NCI-H1105 treated with DMSO at 0.1 percent for 48 hours (cell line): ENCODE measurements around the gene KIF21B.

Experiments
- DNase-seq: peaks from one replicate; lab custom pipeline; 2025; lab: John Stamatoyannopoulos, UW

KIF21B gene

DNA sequence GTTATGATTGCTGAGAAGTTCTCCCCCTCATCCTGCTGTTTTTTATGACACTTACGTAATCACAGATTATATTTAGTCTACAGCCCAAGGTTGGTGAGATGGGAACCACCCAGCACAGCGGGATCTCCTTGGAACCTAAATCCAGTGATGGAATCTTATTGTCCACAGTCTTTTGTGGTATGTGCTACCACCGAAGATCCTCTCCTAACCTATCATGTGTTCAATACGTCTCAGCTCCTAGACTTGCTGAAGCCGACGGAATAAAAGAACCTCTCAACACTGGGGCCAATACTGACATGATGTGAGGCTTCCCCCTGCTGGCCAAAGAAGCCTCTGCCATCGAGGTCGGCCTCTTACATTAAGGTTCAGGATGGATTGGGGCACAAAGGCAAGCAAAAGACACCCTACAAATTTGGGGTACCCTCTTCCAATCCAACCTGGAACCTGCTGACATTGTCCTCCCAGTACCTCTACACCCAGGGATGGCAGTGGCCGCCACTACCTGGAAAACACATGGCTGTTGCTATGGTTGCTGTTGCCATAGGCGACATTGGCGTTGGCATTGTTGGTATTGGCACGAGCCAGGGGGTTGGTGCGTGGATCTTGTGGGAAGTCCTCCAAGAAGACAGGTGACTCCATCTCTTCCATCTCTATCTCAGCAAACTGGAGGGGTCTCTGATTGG is 19.4 kb upstream of the KIF21B start:
- peak; percentile 65 for DNase-seq

DNA sequence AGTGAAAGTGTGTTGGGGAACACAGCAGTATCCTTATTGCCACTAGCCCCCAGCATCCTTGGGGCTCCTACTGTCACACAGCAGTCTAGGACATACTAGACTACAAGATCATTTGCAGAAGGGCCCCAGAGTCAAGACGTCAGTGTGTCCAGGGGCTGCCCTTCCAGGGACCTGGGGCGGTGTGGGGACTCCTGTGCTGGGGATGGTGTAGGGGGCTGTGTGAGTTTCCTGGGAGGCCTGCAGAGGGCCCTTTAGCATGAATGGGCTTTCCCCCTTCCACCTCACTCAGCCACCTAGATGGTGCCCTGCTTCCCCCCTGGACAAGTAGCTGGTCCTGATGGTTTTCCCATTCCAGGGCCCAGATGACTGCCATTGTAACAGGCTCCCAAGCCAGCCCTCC is 17.5 kb upstream of the KIF21B start:
- DNase-seq, result no peak

DNA sequence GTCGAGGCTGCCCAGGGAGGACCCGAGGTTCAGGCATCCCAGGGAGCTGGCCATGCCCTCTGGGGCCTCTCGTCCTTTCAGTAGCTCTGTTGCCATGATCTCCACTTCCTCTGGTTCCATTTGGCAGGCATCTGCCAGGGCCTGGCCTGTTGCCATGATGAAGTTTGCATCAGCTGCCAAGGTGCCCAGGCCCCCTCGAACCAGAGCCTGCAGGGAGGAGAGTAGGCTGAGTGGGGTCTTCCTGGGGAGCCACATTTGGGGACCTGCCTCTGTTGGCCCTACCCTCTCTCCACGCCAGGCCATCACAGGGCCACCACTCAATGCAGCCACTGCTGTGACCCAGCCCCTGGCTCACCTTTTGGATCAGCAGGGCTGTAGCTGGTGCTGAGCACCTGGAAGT is 16.4 kb upstream of the KIF21B start:
- no peak for DNase-seq

DNA sequence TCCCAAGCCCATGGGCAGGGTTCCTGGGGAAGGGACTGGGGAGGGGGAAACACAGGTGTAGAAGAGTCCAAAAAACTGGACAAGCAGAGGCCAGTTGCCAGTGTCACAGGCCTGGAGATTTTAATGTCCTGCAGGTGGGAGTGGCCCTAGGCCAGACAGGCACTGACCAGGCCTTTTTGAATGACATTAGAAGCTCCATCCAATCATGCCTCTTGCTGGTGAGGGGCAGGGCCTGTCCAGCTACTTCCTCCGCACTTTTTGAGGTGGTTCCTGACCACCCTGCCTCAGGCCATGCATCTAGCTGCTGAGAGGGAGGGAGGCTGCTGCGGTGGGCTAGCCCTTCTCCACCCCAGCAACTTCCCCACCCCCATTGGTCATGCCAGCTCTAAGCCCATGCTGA is 15.9 kb upstream of the KIF21B start:
- no peak for DNase-seq

DNA sequence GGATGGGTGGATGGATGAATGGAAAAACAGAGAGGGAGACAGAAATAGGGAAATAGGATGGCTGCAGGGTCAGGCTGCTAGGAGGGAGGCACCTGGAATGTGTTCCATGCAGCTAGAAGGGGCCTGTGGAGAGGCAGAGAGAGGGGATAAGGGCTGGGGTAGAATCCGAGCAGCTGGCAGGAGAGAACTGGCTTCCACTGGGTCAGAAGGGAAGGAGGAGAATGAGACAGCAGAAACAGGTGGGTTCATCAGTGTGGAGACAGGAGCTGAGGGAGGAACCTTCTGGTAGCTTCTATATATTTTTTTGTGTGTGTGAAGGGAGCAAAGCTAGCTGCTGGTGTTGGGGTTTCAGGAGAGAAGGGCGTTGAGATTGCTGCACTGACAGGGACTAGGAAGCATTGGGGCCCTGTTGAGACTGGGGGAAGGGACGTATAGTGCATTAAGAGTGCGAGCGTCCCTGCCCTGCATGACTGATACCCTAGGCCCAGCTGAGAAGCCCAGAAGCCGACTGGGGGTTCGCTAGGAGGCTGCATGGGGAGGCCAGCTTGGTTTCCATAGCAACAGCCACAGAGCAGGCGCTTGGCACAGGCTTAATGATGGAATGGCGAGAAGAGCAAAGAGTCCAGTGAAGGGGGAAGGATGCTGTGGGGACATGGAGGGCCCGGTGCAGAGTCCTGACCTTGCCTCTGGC is 14.8 kb upstream of the KIF21B start:
- DNase-seq, result no peak

DNA sequence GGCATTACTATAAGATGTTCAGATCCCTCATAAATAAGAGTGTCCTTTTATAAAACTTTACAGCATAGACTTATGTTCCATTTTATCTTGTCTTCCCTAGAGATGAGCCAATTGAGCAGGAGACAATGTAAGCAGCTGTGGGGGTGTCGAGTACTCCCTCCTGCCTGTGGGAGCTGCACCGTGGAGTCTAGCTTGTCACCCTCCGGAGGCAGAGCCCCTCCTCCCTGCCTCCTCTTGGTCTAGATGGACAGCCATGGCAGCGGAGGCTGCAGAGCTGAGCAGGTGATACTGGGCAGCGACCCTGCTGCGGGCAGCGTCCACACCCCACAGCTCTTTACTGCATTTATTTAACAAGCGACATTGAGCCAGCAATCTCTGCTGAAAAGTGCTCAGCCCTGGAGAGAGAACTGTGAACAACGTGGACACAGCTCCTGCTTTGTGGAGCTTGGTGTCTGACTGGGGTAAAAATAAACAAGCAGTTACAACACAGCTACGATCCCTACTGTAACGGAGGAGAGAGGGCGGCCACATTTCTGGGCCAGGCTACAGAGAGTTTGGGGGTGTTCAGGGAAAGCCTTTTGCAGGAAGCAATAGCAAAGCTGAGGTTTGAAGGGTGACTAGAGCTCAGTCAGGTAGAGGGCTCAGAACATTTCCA is 12.8 kb upstream of the KIF21B start:
- DNase-seq, result no peak

DNA sequence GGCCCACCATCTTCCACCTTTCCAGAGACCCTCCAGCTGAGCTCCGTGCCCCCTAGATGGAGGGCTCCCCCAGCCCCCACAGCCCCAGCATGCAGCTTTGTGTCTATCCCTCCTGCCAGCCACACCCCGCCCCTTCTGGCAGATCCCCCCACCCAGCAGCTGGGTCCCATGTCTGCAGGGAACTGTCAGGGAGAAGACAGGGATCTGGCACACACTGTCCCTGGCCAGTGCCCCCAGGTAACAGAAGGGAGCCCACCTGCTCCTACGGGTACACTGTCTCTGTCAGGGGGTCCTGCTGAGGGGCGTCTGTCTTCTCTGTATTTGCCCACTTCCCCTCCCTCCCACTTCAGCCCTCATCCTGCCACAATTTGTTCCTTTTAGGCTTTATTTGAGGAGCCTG is 11.2 kb upstream of the KIF21B start:
- no peak for DNase-seq

DNA sequence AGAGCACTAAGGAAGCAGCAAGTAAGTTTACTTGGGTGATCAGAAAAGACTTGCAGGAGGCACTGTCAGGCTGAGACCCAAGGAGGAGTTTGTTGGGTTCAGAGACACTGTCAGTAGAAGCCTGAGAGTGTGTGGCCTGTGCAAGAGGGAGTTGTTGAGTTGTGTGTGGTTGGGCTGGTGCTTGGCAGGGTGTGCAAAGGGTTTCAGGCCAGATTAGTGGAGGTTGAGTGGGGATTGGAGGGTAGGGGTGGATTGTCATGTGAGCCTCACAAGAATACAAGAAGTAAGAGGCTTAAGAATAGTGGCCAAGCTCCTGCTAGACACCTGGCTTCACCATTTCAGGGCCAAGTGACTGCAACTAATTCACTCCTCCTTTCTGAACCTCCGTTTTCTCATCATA is 8.9 kb upstream of the KIF21B start:
- DNase-seq, result no peak

DNA sequence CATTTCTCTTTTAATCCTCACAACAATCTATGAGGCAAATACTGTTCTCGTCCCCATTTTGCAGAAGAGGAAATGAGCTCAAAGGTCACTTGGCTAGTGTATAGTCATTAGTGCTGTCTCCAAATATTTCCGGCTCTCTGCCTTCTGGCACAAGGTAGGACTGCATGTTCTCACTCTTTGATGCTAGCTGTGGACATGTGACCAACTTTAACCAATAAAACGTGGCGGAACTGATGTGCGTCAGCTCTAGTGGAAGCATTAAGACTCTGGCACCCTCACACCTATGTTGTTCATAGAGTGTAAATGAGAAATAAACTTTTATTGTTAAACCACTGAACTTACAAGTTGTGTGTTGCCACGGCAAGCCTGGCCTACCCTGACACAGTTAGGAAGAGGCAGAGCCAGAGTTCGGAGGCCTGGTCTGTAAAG is 5.0 kb upstream of the KIF21B start:
- no peak for DNase-seq

DNA sequence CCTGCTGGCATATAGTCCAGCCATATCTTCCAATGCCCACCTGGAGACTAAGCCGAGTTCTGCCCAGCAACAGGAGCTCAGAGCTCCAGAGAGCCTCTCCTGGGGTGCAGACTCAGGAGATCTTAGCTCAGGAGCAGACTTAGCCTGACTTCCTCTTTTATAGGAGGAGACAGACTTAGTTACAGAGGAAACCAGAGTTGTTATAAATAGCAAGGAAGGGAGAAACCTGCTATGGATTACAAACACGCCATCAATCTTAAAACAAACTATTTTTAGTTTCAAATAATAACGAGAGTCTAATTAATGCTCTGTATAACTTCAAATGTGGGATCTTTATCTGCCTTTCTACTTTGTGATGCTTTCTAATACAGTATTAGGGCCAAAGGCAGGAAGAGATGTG is 3.3 kb upstream of the KIF21B start:
- no peak for DNase-seq

DNA sequence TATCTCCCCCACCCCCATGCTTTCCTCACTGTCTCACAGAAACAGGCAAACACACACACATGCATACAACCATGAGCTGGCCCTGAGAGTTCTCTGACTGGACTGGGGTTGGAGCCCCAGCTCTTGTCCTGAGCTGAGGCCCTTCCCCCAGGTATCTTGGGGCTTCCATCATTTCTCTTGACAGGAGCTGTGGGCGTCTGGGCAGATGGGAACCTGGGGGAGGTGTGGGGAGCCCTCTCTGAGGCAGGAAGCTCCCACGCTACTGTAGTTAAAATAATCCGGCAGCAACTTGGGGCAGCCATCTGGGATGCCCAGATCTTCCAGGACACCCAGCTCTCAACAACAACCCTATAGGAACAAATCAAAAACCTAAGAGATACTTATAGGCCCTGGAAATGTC is 2.7 kb upstream of the KIF21B start:
- DNase-seq, result no peak

DNA sequence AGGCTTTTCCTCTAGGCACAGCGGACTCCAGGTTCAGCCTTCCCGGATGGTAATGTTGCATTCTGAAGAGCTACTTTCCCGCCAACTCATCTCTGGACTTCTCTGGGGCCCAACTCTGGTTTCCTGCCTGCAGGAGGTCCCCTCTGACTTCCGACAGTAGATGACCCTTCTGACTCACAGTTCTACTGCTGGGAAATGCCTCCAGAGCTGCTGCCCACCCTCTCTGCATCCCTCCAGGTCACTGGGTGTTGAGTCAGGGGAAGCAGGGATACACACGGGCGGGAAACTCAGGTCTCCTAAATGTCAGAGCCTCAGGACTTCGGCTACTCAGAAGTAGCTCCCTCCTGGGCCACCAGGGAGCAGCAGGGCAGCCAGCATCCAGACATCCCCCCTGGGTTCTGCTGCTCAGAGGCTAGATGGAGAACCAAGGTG is 2.1 kb upstream of the KIF21B start:
- DNase-seq, result no peak

DNA sequence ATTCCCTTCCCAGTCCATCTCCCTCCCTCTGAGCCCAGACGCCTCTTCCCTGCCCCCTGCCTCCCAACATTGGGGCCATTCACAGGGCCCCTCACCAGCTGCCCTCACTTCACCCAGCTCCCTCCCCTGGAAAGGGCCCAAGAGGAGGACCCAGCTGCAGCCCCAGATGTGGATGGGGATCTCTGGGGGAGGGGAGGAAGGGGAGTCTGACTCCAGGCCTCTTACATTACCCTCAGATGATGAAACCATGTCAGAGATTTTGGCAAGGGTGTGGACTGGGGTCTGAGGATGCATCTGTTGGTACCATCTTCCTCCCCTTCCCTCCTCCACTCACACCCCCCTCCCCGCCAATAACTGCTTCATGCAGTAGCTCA is 1.1 kb upstream of the KIF21B start:
- DNase-seq, result no peak

DNA sequence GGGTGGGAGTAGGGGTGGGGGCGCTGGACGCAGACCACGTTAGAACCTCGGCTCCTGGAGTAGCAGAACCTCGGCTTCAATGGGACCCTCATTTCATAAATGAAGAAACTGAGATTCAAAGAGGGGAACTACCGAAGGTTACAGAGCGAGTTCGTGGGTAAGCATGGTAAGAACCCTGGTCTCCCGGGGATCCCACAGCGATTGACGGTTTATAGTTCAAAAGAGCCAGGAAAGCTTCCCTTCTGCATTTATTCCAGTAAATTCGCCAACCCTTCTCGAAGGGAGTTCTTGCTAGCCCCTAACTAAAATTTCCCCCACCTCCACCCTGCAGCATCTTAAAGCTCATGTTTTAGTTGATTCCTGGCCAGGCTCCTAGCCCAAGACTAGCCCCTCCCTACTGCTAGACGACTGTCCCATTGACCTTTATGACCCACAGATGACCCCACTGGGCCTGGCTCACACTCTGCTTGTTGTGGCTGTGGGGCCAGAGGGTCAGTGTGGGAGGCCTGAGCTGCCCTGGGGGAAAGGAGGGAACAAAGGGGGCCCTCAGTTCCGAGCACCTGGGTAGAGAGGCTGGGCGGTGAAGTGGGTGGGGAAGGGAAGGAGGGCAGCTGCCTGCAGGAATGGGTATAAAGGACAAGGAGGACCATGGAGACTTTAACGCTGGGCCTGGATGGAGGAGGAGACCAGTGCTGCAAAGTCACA is 558 bp upstream of the KIF21B start:
- peak; percentile 38 for DNase-seq

DNA sequence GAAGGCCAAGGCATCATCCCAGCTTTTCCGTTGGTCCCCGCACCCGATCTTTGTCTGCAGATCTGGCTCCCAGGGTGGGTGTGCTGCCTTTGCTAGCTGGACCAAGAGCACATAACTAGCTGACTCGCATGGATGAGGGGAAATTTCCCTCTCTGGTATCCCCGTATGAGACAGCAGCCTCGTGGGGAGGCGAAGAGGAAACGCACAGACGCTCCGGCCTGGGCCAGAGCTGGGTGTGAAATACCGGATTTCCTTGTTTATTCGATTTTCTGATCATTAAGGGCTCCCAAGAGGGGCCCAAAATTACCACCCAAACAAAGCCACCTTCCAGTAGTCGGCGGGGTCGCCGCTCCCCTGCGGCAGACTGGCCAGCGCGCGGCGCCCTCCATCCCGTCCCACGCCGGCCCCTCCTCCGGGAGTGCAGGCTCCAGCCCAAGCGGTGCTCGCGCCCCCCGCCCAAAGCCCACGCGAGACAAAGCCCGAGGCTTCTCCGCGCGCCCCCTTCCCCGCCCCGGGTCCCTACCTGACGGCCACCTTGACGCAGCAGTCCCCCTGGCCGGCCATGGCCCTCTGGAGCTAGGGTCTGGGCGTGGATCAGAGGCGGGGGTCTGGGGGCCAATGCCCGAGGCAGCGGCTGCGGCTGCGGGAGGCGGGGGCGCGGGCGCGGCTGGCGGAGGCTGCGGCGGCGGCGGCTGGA is 546 bp downstream of the KIF21B start:
- no peak for DNase-seq

DNA sequence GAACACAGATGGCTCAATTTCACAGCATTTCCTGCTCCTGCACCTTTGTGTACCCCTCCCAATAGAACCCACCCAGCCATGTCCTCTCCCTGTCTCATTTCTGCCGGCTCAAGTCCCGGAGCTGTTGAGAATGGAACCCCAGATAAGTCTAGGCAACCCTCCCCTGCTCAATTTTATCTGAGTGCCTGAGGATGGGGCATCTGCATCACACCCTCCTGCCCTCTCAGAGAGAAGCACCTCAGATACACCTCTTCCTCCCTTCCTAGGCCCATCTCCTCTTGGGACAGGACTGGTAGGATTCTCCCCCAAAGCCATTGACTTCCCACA is 1.1 kb downstream of the KIF21B start:
- no peak for DNase-seq

DNA sequence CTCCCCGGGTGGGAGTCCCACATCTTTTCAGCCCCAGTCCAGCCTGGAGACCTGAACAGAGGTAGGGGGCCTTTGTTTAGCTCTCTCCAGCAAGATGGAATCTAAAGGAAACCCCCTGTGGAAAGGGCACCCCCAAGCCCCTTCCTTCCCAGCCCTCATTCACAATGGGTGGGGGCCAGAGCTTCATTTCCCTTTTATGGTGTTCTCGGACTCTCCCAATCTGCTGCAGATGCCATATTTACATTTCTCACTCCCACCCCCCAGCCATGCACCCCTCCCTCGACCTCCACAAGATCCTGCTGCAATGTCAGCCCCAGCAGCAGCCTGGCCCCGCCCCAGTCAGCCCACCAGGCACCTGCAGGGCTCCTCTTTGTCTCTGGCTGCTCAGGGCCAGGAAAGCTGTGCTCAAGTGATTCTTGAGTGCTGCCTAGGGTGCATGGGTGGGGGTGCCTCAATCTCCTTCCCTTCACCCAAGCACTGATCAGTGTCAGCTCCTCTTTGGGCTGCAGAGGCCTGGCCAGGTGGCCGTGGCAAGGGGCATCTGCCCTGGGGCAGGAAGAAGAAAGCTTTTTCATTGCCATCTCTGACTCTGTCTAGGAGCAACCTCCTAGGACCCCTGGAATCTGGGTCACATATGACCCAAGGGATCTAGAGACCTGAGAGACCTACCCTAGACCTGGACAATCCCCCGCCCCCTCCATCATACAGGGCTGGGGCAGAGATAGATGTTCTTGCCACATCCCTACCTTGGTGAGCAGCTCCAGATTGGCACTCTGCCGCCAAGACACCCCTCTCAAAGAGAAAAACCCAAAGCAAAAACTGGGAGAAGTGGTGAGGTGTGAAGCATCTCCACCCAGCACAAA is 1.7 kb downstream of the KIF21B start:
- DNase-seq, result no peak

DNA sequence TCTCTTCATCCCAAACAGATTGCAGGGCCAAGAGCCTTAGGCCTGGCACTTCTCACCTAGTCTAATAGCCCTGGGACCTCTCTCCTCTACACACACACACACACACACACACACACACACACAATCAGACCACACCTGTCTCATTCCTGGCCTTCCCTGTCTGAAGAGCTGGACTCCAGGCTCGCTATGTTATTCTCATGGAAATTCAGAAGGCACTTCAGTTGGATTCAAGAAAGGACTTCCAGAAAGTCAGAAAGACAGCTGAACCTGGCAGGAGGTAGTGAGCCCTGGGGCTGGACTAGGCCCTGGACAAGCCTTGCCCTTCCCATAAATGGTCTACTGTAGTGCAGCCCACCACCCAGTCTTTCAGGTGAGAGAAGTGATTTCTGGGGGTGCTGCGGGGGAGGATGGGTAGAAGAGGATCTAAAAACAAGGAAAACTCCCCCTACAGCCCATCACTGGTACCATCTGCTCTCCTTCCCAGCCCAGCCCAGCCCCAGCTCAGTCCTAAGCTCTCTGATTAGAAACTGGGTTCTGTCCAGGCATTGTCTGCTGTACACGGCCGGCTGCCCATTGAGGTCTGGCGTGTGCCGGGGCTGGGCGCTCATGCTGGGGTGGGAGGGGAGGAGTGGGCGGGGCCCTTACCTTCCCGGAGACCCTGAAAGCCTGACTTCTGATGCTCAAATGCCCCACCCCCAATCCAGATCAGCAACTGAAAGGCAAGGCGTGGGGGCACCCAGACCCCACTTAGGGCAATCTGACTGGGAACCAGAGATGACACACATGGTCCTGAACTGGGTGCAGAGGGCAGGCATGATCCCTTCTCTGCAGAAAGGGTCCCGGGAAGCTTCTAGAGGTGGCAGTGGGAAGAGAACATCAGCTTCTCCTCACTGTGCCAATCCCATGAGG is 2.5 kb downstream of the KIF21B start:
- no peak for DNase-seq

DNA sequence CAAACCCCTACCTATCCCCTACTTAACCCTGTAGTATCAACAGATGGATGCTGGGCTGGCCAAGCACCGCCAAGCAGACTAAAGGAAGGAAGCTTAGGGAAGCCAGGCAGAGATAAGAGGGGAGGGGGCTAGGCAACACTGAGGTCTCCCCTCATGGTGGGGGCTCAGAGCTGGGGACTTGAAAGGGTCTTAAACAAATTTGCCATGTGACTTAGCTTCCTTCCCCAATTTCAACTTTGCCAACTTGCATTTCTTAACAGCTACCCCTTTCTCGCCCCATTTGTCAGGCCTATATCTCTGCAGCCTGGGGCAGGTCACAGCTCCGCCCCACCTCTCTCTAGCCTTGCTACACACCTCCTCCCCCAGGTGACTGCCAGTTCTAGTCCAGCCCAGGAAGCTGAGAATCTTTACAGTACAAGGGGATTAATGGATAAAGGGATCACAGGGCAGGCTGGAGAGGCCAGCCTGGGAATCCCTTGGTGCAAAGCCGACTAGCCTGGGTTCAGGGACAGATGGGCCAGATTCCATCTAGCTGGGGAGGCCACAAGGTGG is 3.4 kb downstream of the KIF21B start:
- DNase-seq, result no peak
